HepG2 (cell line): ENCODE data around the gene GMPPB. TPM values are rescaled to one million over a fixed set of nuclear protein-coding genes. Genes with fewer than 3 reads are reported as not detected.
"Not testable (repeated sequence)": the region's sequence is repeated elsewhere in the genome, so short reads cannot be mapped to it uniquely, and the experiment has no call there.

Experiments used
- ATAC-seq: fragments of 200-7000 bp; cut with Tn5 transposase; 3 replicates; pipeline ENCODE4 v1.9.1; 2020; ENCODE audit warnings: mild to moderate bottlenecking, moderate library complexity
- BruUV-seq: library from RNA; stranded (reverse); fragments of 400-500 nt; replicated peaks from 2 replicates; lab custom pipeline; 2021; lab: Mats Ljungman, UMichigan
- CTCF ChIA-PET: fragments of 300-600 bp; formaldehyde crosslinking; extraction: SDS; loops from one replicate; lab custom pipeline; 2021; ENCODE audit warnings: low total read pairs, inconsistent platforms, low intra/inter-chr PET ratio; lab: Yijun Ruan, JAX
- POLR2A ChIA-PET: fragments of 350-600 bp; sonication (Branson Sonifier 250); formaldehyde crosslinking; loops from one replicate; lab custom pipeline; 2020; ENCODE audit warnings: antibody characterized with exemption, inconsistent platforms; lab: Yijun Ruan, JAX
- DNase-seq: peaks from one replicate; pipeline ENCODE4 v3.0.0-alpha.2; 2015; ENCODE audit warnings: low spot score
- FAIRE-seq: peaks from 3 replicates; lab custom pipeline; 2011; peaks lifted over from hg19 to GRCh38; lab: Jason Lieb, UNC
- H2AFZ ChIP-seq: one replicate; pipeline ENCODE4 v1.6.1; 2011; ENCODE audit warnings: low read length, inconsistent platforms
- H3K27ac ChIP-seq: fragments of 300-600 bp; 3 replicates; pipeline ENCODE4 v1.8.0; 2011; ENCODE audit warnings: mixed run types, mild to moderate bottlenecking, mixed read lengths, low read length, inconsistent platforms; ENCODE audit not compliant: insufficient read depth; ENCODE audit errors: extremely low read length
- H3K27me3 ChIP-seq, 2 experiments: fragments of 200-600 bp in 1 of 2; 2 replicates in 1 of 2; 3 replicates in 1 of 2; pipeline versions ENCODE4 v1.6.0 to v1.8.0; 2011; ENCODE audit warnings: low read length in 2 of 2, mild to moderate bottlenecking in 2 of 2, moderate library complexity in 2 of 2, inconsistent platforms in 1 of 2; ENCODE audit not compliant: insufficient read depth in 2 of 2, control insufficient read depth in 1 of 2
- H3K36me3 ChIP-seq, 2 experiments: fragments of 200-600 bp in 1 of 2; replicated peaks in 1 of 2; 2 replicates in 1 of 2; 3 replicates in 1 of 2; pipeline versions ENCODE4 v1.5.1 to v1.8.0; 2011; ENCODE audit warnings: low read length in 2 of 2, inconsistent platforms in 1 of 2; ENCODE audit not compliant: insufficient read depth in 2 of 2, control insufficient read depth in 1 of 2
- H3K4me1 ChIP-seq: 2 replicates; pipeline ENCODE4 v1.5.1; 2012; ENCODE audit warnings: low read length, inconsistent platforms; ENCODE audit not compliant: insufficient read depth
- H3K4me2 ChIP-seq: 2 replicates; pipeline ENCODE4 v1.6.0; 2011; ENCODE audit warnings: low read depth, low read length, inconsistent platforms
- H3K4me3 ChIP-seq, 3 experiments: fragments of 200-600 bp in 1 of 3; sonication (generic), shearing (Covaris generic) in 1 of 3; replicated peaks in 1 of 3; 2 replicates each; pipeline ENCODE4 v1.5.1; 2011 to 2016; ENCODE audit warnings: low read length in 3 of 3, inconsistent platforms in 2 of 3, low read depth in 2 of 3, mild to moderate bottlenecking in 2 of 3, control low read depth in 1 of 3, mixed read lengths in 1 of 3; ENCODE audit not compliant: insufficient read depth in 1 of 3
- H3K79me2 ChIP-seq: one replicate; pipeline ENCODE4 v1.6.1; 2011; ENCODE audit warnings: low read length, inconsistent platforms; ENCODE audit not compliant: insufficient read depth
- H3K9ac ChIP-seq: 2 replicates; pipeline ENCODE4 v1.6.0; 2011; ENCODE audit warnings: mild to moderate bottlenecking, low read depth, low read length, inconsistent platforms; ENCODE audit not compliant: insufficient read depth
- H3K9me3 ChIP-seq: 2 replicates; pipeline ENCODE4 v1.5.1; 2012; ENCODE audit warnings: mild to moderate bottlenecking, low read length
- H4K20me1 ChIP-seq: 2 replicates; pipeline ENCODE4 v1.6.0; 2011; ENCODE audit warnings: inconsistent platforms, mild to moderate bottlenecking, low read length, moderate library complexity; ENCODE audit not compliant: insufficient read depth
- DBP ChIP-seq: sonication (generic); formaldehyde crosslinking; IDR thresholded peaks from 2 replicates; pipeline ENCODE4 v1.4.0; 2020; ENCODE audit warnings: missing genetic modification reagents; ENCODE audit errors: not compliant biosample characterization
- KLF6 ChIP-seq: IDR thresholded peaks from 2 replicates; pipeline ENCODE4 v1.8.0; 2016; ENCODE audit warnings: missing biosample characterization, missing genetic modification reagents
- MYC ChIP-seq: sonication (generic); formaldehyde crosslinking; IDR thresholded peaks from 2 replicates; pipeline ENCODE4 v1.9.0; 2021; ENCODE audit warnings: missing genetic modification reagents, borderline replicate concordance
- PAXIP1 ChIP-seq: sonication (generic); formaldehyde crosslinking; conservative IDR thresholded peaks from 2 replicates; pipeline ENCODE4 v1.4.0; 2020; ENCODE audit warnings: mild to moderate bottlenecking, missing genetic modification reagents, moderate library complexity
- SALL1 ChIP-seq: sonication (generic); formaldehyde crosslinking; IDR thresholded peaks from 2 replicates; pipeline ENCODE4 v1.8.0; 2022; ENCODE audit warnings: mild to moderate bottlenecking, missing genetic modification reagents
- SAP130 ChIP-seq: IDR thresholded peaks from 2 replicates; pipeline ENCODE4 v1.6.1; 2016; ENCODE audit warnings: low read depth
- TARDBP ChIP-seq: sonication (generic); formaldehyde crosslinking; IDR thresholded peaks from 2 replicates; pipeline ENCODE4 v1.8.0; 2022; ENCODE audit warnings: mild to moderate bottlenecking, missing genetic modification reagents
- THAP11 ChIP-seq: IDR thresholded peaks from 2 replicates; pipeline ENCODE4 v1.6.1; 2016; ENCODE audit warnings: missing biosample characterization, missing genetic modification reagents
- ZBTB25 ChIP-seq: IDR thresholded peaks from 2 replicates; pipeline ENCODE4 v1.6.1; 2018; ENCODE audit warnings: missing genetic modification reagents
- ZBTB7A ChIP-seq: sonication (generic); formaldehyde crosslinking; IDR thresholded peaks from 2 replicates; pipeline ENCODE4 v1.8.0; 2022; ENCODE audit warnings: mild to moderate bottlenecking, missing genetic modification reagents
- ZBTB7B ChIP-seq: sonication (generic); formaldehyde crosslinking; IDR thresholded peaks from 2 replicates; pipeline ENCODE4 v1.4.0; 2020; ENCODE audit warnings: missing genetic modification reagents
- ZFY ChIP-seq: sonication (generic); formaldehyde crosslinking; IDR thresholded peaks from 2 replicates; pipeline ENCODE4 v1.4.0; 2020; ENCODE audit warnings: missing genetic modification reagents
- ZKSCAN8 ChIP-seq: IDR thresholded peaks from 2 replicates; pipeline ENCODE4 v1.6.1; 2016; ENCODE audit warnings: borderline replicate concordance, missing genetic modification reagents, missing compliant biosample characterization
- ZNF143 ChIP-seq: sonication (generic); formaldehyde crosslinking; IDR thresholded peaks from 2 replicates; pipeline ENCODE4 v1.4.0; 2020; ENCODE audit warnings: missing genetic modification reagents
- ZNF574 ChIP-seq: sonication (generic); formaldehyde crosslinking; IDR thresholded peaks from 2 replicates; pipeline ENCODE4 v1.4.0; 2020; ENCODE audit warnings: missing genetic modification reagents
- ZNF605 ChIP-seq: sonication (generic); formaldehyde crosslinking; IDR thresholded peaks from 2 replicates; pipeline ENCODE4 v1.8.0; 2022; ENCODE audit warnings: mild to moderate bottlenecking, missing genetic modification reagents
- WGBS: methylation state at CpG from one replicate; pipeline ENCODE4 v1.1.6; 2017; ENCODE audit warnings: low lambda C conversion rate; 5-methylcytosine and 5-hydroxymethylcytosine counted together
- in situ Hi-C: cut with HindIII; loops from 2 replicates; pipeline ENCODE4 v1.10.0; 2017; ENCODE audit warnings: low pct_unique_long_range_greater_than_20kb; ENCODE audit not compliant: extremely low pct_ligation_motif_present
- intact Hi-C: fragments of 100-400 bp; cut with micrococcal nuclease; formaldehyde crosslinking; loops from one replicate; pipeline ENCODE4 v1.10.0; 2022; ENCODE audit not compliant: unreplicated experiment
- polyA plus RNA-seq, 8 experiments: library from polyadenylated mRNA; depleted of rRNA in 3 of 8; stranded (reverse) in 7 of 8; unstranded in 1 of 8; fragments of >200 nt; fragmentation: Illumina TruSeq in 4 of 8; extraction: Trizol in 4 of 8; gene quantifications; 2 replicates each; pipeline versions ENCODE4 v1.2.1 to v1.2.3, GENCODE V29; 2011 to 2016; ENCODE audit warnings: low read depth in 4 of 8, missing spikeins in 1 of 8, mixed read lengths in 1 of 8; ENCODE audit not compliant: insufficient read depth in 1 of 8
- total RNA-seq, 5 experiments: library from RNA; depleted of rRNA; stranded (reverse); fragments of >200 nt; fragmentation: Illumina TruSeq; extraction: Trizol; gene quantifications; 2 replicates each; pipeline ENCODE4 v1.2.3, GENCODE V29; 2016; ENCODE audit warnings: low read depth in 1 of 5

The GMPPB gene
- total and polyA plus RNA-seq, 2 of the 13 experiments (the other 11 are each of a cell fraction or from before 2014, with no cell fraction given): 6.5 to 23.1 TPM

GRCh38 chr3:49688338-49689045, 35.3 kb downstream of the GMPPB start:
- peak; percentile 89 for ATAC-seq
- peak overlapping the region; percentile 75 to 96 (median 89) for H3K4me3 ChIP-seq
- BruUV-seq, H3K27me3 ChIP-seq, CTCF ChIA-PET, intact Hi-C loops, H3K36me3 ChIP-seq, in situ Hi-C loops, H2AFZ ChIP-seq, H3K9me3 ChIP-seq: not testable (repeated sequence)
- H4K20me1 ChIP-seq: peaks cover 12% of the 10 kb centered on the region; the same call in 1 of the 2 replicates
- peak overlapping the region; percentile 96 for H3K4me2 ChIP-seq
- FAIRE-seq: peak; percentile 91
- DNase-seq: peak; percentile 88
- POLR2A ChIA-PET: interaction anchor here (0.6 to 2.3 kb wide), 7 partner anchors 13 to 266 kb away, joined by 3 to 18 read pairs (median 5); partner anchors contain the start of genes AMT, DAG1 and MON1A
- peak overlapping the region; percentile 96 for H3K27ac ChIP-seq
- peak overlapping the region; percentile 97 for H3K9ac ChIP-seq
- peaks cover 38% of the 10 kb centered on the region for H3K79me2 ChIP-seq
- 0% methylated on average over 3 of the region's 7 CpGs for WGBS
- H3K4me1 ChIP-seq: peaks cover 52% of the 10 kb centered on the region
- TF ChIP-seq TARDBP (CRISPR knock-in tag) (peak; percentile 75), ZNF574 (CRISPR knock-in tag) (peak; percentile 38), ZFY (peak; percentile 80), ZBTB7A (CRISPR knock-in tag) (peak; percentile 69; the same call in 1 of the 2 replicates), DBP (CRISPR knock-in tag) (peak; percentile 48), ZNF143 (CRISPR knock-in tag) (peak; percentile 47; the same call in 1 of the 2 replicates), SALL1 (peak; percentile 80), ZKSCAN8 (CRISPR knock-in tag) (peak; percentile 17; the same call in 1 of the 2 replicates), ZNF605 (CRISPR knock-in tag) (peak; percentile 57), ZBTB25 (CRISPR knock-in tag) (peak; percentile 37; the same call in 1 of the 2 replicates), ZBTB7B (CRISPR knock-in tag) (peak; percentile 85; the same call in 1 of the 2 replicates), MYC (CRISPR knock-in tag) (peak; percentile 88), THAP11 (CRISPR knock-in tag) (peak; percentile 66), KLF6 (peak; percentile 71), PAXIP1 (CRISPR knock-in tag) (peak; percentile 76), SAP130 (CRISPR knock-in tag) (peak; percentile 93)
